Cardiac septum (tissue), 1 donor: ENCODE results near the gene TXLNB. TPM values are rescaled to one million over a fixed set of nuclear protein-coding genes. Genes with fewer than 3 reads are reported as not detected.
"Not testable (repeated sequence)": the region's sequence is repeated elsewhere in the genome, so short reads cannot be mapped to it uniquely, and the experiment has no call there.

ENCODE experiments used
- DNase-seq: peaks from one replicate; pipeline ENCODE4 v3.0.0-alpha.2; 2020; ENCODE audit warnings: low spot score
- intact Hi-C: fragments of 100-400 bp; cut with DNase I; formaldehyde crosslinking; loops from one replicate; pipeline ENCODE4 v1.14.0; 2022
- total RNA-seq: library from RNA; stranded (reverse); fragmentation: NEBNext Ultra II Directional; extraction: Animal tissue kit (Norgen Biotek cat#: 25700); gene quantifications from one replicate; pipeline ENCODE4 v1.2.1, GENCODE V29; 2021
- donor health status: DM: no; HTN: no; CAD: no.

TXLNB gene
- total RNA-seq, 1 donor from 2014 or later = 135 TPM

DNA sequence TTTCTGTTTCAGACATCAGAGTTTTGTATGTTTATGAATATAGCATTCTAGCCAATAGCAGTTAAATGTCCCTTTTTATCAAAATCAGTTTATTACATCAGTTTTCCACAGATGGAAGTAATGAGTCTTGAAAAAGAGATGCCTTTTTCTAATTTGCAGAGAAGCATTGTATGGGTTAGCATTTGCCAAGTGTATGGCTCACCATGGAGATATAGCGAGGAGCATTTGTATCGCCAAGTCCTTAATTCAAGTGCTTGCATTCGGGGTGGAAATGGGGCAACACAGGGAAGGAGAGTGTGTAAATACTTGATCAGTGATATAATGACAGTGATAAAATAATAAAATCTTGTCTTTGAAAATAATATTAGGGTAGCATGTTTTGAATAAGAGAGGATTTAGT lies 42.9 kb downstream of the TXLNB start:
- intact Hi-C loops = no loop called here
- no peak for DNase-seq

DNA sequence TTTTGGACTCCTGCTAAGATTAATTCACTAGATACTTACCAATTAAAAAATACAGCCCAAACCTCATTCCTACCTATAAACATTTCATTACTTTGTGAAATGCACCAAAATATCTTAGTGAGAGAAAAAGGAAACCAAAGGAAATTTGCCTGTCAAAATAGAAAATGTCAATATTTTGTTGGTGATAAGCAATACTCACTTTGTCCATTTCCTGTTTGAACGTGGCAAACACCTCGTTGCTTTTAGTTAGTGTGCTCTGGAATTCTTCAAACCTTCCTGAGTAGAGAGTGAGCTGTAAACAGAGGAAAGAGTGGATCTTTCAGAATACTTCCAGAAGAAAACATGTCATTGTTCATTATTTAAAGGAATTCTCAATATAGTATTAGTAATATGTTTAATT lies 44.2 kb downstream of the TXLNB start:
- DNase-seq = no peak
- intact Hi-C loops = no loop called here

DNA sequence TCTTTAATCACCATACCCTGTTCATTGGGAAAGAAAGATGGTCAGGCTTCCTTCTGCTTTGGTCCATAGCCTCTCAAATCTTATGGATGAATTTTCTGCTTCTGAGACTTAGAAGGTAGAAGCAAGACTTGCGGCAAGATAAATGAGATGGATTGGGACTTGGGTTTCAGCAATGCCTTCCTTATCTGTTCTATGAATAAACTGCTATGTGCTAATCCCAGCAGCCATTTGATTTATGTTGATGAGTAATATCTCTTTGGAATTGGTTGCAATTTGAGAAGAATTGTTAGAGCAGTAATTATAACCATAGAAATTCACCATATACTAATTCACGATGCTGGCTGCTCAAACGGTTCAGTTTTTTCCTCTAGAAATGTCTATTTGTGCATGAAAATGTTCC lies 48.3 kb downstream of the TXLNB start:
- intact Hi-C loops = no loop called here

DNA sequence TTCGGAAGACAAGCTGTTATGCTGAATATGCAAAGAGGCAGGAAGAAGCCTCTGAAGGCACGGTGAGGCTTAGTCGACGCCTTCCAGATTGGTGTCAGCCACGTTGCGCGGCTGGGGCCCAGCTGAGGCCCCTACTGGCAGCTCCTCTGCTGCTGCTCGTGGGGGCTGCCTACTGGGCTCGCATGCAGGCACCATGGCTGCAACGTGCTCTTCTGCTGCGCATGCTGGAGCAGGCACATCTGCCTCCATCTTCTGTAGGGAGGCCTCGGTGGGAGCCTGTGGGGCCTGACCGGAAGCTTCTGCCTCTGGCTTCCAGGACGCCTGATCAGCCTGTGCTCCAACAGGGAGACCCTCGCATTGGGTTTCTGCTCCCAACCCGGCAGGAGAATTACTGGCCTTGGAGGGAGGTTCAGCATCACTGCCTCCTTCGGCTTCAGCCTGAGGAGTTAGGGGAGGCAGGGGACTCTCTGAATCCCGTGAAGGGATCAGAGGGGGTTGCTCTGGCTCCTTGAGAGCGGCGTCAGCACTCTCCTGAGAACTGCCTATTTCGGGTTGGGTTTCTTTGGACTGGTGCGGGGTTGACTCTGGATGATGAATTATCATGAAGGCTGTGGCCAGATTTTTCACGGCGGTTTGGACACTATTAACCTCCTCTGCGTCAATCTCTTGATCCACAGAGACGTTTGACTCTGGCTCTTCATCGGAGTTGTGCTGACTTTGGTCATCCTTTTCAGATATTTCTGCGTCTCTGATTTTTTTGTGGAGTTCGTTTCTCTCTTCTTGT lies 49.1 kb downstream of the TXLNB start:
- intact Hi-C loops = no loop called here
- DNase-seq = no peak

More for the DNA sequence above, 48.3 kb downstream of the TXLNB start:
- DNase-seq = no peak

DNA sequence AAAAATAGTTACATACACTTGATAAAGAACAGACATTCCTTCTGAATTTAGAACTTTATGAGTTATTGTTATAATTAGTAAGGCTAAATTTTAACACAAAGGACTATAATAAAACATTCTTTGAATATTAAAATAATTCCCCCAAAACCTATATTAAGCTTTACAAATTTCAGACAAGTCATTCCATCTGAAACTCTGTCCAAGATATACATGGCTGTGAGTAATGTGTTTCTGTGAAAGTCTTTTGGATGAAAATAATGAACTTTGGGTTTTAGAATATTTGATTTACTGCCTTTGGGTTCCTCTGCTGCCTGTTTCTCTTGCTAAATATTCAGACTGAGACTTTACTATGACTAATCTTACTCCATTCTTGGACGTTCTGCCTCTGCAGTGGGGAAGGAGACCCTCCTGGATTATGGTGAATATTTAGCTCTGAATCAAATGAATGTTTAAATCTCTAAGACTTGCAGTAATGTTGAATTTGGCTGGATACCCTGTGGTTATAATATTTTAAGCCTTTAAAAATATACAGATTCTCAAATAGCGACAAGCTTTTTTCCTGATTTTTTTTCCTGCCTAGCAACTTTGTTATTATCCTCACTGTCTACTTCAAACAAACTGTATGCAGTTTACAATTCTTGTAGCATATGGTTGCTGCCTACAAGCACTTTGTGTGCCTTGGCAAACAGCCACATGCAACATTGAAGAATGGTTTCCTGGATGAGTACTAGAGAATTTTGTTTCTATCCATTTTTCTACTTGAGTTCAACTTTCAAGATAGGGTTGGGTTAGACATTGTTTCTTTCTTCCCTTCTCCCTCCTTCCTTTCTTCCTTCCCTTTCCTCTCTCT lies 51.4 kb downstream of the TXLNB start:
- intact Hi-C loops = no loop called here
- no peak for DNase-seq

DNA sequence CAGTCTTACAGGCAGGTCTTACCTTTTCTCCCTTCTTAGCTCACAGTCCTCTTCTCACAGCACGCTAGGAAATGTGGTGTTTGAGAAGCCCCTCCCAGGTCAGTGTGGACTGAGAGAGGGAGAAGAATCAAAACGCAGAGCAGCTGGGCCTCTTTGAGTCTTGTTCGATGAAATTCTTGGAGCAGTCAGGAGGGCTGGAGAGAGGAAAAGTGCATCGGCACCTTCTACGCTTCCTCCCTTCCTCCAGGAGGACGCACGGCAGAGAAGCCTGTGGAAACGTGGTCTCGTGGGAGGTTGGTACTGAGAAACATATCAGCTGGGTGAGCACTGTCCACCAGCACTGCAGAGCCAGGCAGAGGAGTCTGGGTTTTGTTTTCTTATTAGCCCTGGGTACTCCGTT lies 52.7 kb downstream of the TXLNB start:
- intact Hi-C loops = no loop called here
- no peak for DNase-seq

DNA sequence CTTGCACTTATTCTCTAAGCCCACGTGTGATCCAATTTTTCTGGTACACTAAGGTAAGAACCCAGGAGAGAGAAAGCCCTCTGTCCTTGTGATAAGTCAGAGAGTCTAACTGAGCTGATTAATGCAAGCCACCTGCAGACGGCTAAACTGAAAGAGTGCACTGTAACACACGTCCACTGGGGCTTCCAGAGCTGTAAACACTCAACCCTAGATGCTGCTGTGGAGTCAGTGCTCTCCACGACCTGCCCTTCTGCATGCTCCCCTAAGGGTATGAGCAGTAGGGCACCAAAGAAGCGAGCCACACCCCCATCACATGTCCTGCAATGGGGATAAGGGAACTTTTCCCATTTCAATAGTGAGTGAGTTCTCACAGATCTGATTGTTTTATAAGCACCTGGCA lies 55.7 kb downstream of the TXLNB start:
- DNase-seq = no peak
- intact Hi-C loops = no loop called here

DNA sequence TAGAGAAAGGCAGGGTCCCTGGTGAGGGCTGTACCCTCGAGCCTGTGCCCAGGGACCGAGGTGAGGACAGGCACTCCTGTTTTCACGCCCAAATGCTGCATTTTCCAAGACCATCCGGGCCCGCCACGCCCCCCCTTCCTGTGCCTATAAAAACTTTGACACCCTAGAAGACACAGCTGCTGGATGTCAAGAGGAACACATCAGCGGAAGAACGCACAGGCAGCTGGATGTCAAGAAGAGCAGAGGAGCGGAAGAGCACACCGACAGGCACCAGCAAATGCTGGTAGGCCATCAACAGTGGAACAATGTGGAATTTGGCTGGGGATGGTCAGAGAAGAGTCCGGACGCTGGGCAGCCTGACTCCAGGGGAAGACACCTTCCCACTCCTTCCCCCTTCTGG lies 56.1 kb downstream of the TXLNB start:
- intact Hi-C loops = no loop called here
- DNase-seq = no peak

DNA sequence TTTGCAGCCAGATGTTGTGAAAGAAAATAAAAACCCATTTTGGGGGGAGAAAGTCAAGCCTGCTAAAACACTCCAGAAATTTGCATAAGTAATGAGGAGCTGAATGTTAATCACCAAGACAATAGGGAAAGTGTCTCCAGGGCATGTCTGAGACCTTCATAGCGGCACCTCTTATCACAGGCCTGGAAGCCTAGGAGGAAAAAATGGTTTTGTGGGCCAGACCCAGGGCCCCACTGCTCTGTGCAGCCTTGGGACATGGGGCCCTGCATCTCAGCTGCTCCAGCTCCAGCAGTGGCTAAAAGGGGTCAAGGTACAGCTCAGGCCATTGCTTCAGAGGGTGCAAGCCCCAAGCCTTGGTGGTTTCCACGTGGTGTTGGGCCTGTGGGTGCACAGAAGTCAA lies 57.6 kb downstream of the TXLNB start:
- intact Hi-C loops, DNase-seq: not testable (repeated sequence)

DNA sequence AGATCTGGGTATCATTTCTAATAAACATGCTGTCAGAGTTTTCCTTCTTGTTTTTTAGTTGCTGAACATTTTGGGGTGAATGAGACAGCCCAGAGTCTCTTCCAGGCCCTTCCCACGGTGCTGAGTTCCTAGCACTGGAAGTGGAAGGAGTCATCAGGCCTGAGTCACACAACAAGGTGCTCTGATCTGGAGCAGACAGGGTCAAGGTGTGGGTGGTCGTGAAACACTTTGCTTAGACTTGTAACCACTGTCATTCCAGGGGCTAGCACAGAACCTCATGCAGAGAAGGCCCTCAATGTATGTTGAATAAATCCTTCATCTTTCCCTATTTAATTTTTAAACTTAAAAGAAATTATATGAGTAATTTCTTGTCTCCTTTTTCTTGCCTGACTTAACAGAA lies 60.6 kb downstream of the TXLNB start:
- no peak for DNase-seq
- intact Hi-C loops = no loop called here

DNA sequence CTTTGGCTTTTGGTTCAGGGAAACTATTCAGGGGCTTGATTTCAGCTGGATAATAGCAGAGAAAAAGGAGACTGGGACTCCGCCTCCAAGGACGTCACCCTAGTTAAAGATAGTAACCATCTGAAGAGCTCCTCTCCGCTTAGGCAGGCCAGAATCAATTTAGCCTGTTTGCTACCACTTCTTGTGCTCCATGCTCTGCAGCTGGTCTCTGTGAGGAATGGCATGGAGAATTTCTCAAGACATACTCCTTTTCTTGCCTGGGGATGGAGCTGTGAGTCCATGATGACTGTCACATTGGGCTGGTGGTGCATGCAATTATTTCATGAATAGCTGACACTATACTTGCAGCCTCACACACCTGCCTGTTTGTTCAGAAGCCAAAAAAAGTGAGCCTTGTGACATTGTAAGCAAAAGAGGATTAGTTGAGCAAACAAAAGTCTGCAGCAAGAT lies 61.4 kb downstream of the TXLNB start:
- no peak for DNase-seq
- intact Hi-C loops = no loop called here

DNA sequence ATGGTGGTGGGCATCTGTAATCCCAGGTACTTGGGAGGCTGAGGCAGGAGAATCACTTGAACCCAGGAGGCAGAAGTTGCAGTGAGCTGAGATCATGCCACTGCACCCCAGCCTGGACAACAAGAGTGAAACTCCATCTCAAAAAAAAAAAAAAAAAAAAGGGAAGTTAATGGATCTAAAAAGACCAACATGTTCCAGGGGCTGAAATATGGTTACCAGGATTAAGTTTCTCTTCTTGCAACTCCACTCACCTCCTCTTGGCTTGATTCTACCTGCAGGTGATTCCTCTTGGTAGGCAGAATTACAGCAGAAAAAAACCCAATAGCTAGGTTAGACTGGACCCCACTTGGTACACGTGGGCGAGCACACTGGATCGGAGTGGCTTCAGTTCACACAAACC lies 63.4 kb downstream of the TXLNB start:
- DNase-seq, intact Hi-C loops: not testable (repeated sequence)

DNA sequence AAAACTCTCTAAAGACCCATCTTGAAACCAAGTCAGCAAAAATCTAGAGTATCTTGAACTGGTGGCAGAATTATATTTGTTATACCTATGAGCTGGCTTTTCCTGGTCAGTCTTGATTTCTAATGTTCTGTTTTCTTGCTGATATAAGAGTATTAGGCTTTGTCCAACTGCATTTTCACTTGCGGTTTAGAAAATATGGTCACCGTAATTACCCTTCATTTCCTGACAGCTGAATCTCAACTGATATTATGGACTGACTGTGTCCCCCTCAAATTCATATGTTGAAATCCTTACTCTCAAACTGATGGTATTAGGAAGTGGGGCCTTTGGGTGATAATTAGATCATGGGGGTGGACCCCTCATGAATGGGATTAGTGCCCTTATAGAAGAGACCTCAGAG lies 72.1 kb downstream of the TXLNB start:
- no peak for DNase-seq
- intact Hi-C loops = loop anchor here (1.0 to 2.0 kb wide), 2 partner anchors 85 to 145 kb away; partner anchors contain the start of gene HECA

DNA sequence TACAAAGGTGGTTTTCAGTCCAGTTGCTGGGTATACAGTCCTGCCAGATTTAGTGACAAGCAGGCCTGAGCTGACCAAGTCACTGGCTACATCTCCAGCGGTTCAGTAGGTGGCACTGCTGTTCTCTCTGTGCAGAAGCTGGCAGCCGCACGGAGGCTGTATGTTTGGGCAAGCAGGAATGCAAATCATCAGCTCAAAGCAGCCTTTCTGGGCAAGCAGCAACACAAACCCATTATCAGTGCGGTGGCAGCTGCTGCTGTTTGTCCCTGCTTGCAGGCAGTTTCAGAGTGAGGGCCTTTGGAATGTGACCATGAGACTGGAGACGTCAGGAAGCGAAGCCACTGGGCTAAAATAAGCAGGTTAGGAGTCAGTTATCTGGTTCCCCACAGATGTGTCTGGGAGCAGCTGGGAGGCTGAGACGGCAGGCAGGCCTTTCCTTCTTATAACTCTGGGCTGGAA lies 72.5 kb downstream of the TXLNB start:
- intact Hi-C loops = loop anchor here (1.0 to 2.0 kb wide), 2 partner anchors 84 to 145 kb away; partner anchors contain the start of gene HECA
- DNase-seq = peak; percentile 90

DNA sequence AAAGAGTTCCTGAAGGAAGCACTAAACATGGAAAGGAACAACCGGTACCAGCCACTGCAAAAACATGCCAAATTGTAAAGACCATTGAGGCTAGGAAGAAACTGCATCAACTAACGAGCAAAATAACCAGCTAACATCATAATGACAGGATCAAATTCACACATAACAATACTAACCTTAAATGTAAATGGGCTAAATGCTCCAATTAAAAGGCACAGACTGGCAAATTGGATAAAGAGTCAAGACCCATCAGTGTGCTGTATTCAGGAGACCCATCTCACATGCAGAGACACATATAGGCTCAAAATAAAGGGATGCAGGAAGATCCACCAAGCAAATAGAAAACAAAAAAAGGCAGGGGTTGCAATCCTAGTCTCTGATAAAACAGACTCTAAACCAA lies 79.3 kb downstream of the TXLNB start:
- DNase-seq, intact Hi-C loops: not testable (repeated sequence)

DNA sequence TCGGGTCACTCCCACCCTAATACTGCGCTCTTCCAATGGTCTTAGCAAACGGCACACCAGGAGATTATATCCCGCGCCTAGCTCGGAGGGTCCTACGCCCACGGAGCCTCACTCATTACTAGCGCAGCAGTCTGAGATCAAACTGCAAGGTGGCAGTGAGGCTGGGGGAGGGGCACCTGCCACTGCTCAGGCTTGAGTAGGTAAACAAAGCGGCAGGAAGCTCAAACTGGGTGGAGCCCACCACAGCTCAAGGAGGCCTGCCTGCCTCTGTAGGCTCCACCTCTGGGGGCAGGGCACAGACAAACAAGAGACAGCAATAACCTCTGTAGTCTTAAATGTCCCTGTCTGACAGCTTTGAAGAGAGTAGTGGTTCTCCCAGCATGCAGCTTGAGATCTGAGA lies 81.0 kb downstream of the TXLNB start:
- intact Hi-C loops, DNase-seq: not testable (repeated sequence)

DNA sequence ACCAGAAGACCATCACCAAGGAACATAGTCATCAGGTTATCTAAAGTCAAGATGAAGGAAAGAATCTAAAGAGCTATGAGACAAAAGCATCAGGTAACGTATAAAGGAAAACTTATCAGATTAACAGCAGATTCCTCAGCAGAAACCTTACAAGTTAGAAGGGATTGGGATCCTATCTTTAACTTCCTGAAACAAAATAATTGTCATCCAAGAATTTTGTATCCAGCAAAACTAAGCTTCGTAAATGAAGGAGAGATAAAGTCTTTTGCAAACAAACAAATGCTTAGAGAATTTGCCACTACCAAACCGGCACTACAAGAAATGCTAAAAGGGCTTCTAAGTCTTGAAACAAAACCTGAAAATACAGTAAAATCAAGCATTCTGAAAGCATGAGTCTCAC lies 86.0 kb downstream of the TXLNB start:
- DNase-seq = no peak
- intact Hi-C loops = no loop called here

DNA sequence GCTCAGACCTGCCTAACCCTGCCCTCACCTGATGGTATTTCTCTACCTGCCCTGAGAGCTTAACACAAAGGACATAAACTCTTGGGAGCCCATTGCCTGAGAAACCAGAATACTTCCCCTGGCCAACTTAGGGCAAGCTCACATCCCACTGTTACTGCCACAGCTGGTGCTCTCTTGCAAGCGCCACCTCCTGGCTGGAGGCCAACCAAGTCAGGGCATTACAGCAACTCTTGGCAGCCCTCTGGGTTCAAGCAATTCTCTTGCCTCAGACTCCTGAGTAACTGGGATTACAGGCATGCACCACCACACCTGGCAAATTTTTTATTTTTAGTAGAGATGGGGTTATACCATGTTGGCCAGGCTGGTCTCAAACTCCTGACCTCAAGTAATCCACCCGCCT lies 86.8 kb downstream of the TXLNB start:
- DNase-seq = no peak
- intact Hi-C loops = no loop called here

DNA sequence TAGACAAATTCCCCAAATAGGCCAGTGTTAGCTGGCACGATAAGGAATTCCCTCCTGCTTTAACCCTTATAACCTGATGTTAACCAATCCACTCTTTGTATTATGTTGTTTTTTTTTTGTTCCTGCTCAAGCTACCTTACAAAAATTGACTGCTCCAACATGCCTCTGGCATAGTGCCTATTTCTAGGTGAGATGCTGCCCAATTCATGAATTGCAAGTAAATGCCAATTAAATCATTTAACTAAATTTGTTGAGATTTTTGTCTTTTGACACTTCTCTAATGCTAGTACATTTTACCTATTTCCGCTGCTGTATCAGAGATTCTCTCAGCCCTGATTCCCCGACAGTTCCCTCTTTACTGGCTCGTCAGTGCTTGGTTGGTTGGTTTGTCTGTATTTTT lies 90.4 kb downstream of the TXLNB start:
- intact Hi-C loops = no loop called here
- no peak for DNase-seq

DNA sequence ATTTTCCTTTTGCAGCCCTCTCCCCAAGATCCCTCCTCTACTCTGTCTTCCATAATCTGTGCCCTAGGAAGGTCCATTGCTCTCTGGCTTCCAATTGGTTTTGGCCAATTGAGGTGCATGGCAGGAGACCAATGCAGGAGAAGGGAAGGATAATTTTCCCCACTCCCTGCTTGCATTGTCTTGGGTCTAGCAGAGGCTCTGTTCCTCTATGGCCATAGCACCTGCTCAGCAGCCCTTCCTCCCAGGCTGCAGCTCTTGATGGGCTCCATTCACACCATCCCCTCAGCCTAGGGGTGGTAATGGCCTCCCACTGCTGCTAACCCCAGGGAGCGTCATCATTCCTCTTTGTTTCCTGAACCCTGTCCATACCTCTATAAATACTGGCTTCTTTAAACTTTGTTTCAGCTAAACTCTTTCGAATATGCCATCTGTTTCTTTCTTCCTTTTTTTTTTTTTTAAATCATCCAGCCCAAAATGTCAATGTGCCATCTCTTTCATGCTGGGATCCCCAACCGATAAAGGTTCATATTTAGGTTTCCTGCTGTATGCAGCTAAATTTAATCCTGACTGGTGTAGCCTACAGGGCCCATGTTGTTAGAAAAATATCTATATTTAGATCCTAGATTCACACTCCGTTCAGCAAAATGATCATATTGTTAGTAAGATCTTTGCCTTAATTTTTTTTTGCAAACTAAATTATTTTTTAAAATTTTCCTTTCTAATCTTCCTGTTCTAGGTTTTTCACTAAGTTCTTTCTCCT lies 93.1 kb downstream of the TXLNB start:
- intact Hi-C loops = no loop called here

More for the DNA sequence above, 93.1 kb downstream of the TXLNB start:
- DNase-seq = no peak
